ENCODE results near the gene DDOST. TPM values are rescaled to one million over a fixed set of nuclear protein-coding genes. Genes with fewer than 3 reads are reported as not detected.

DDOST gene
- total RNA-seq, 4 donors from 2014 or later: 72.4 to 146 (median 113) TPM

- no peak for DNase-seq (ENCODE audit: low spot score in 2 of 2)
- H3K4me3 ChIP-seq (ENCODE audit: low read depth, poor library complexity, severe bottlenecking): no peak overlapping the region
- intact Hi-C loops (cut with DNase I; ENCODE audit: low total_unique reads): no loop called here
- WGBS, 2 donors: 70 to 83% methylated on average over 15 of the region's 15 CpGs
- TF ChIP-seq CTCF (IDR thresholded peaks at IDR 0.05) (no peak), POLR2A (IDR thresholded peaks at IDR 0.05) (no peak)
These were observed 44.1 kb upstream of the DDOST start for GRCh38 chr1:20705203-20705755.

- WGBS, 2 donors: 93% methylated on average over 40 to 41 of the region's 41 CpGs
- DNase-seq (ENCODE audit: low spot score in 2 of 2): no peak
- H3K4me3 ChIP-seq (ENCODE audit: low read depth, poor library complexity, severe bottlenecking): no peak overlapping the region
- intact Hi-C loops (cut with DNase I; ENCODE audit: low total_unique reads): no loop called here
- TF ChIP-seq CTCF (IDR thresholded peaks at IDR 0.05) (no peak), POLR2A (IDR thresholded peaks at IDR 0.05) (no peak)
These were observed 43.4 kb upstream of the DDOST start for GRCh38 chr1:20704390-20705202.

GRCh38 chr1:20703124-20703756, 42.1 kb upstream of the DDOST start:
- WGBS, 2 donors: 88 to 91% methylated on average over 4 of the region's 4 CpGs
- no peak overlapping the region for H3K4me3 ChIP-seq (ENCODE audit: low read depth, poor library complexity, severe bottlenecking)
- intact Hi-C loops (cut with DNase I; ENCODE audit: low total_unique reads): no loop called here
- no peak for DNase-seq (ENCODE audit: low spot score in 2 of 2)
- TF ChIP-seq CTCF (IDR thresholded peaks at IDR 0.05) (no peak), POLR2A (IDR thresholded peaks at IDR 0.05) (no peak)

GRCh38 chr1:20702416-20702815, 41.2 kb upstream of the DDOST start:
- WGBS, 2 donors: 86 to 89% methylated on average over 1 of the region's 1 CpG
- intact Hi-C loops (cut with DNase I; ENCODE audit: low total_unique reads): no loop called here
- DNase-seq (ENCODE audit: low spot score in 2 of 2): no peak
- H3K4me3 ChIP-seq (ENCODE audit: low read depth, poor library complexity, severe bottlenecking): no peak overlapping the region
- TF ChIP-seq POLR2A (IDR thresholded peaks at IDR 0.05) (no peak), CTCF (IDR thresholded peaks at IDR 0.05) (no peak)

- 78 to 87% methylated on average over 5 of the region's 5 CpGs for whole genome bisulfite sequencing, 2 donors
- no peak for DNase-seq (ENCODE audit: low spot score in 2 of 2)
- no peak overlapping the region for H3K4me3 ChIP-seq (ENCODE audit: low read depth, poor library complexity, severe bottlenecking)
- intact Hi-C loops (cut with DNase I; ENCODE audit: low total_unique reads): no loop called here
- TF ChIP-seq POLR2A (IDR thresholded peaks at IDR 0.05) (no peak), CTCF (IDR thresholded peaks at IDR 0.05) (no peak)
These were observed 40.7 kb upstream of the DDOST start for GRCh38 chr1:20701847-20702246.
